IMR-90 (cell line): ENCODE measurements around the gene ZC2HC1C. TPM values are rescaled to one million over a fixed set of nuclear protein-coding genes. Genes with fewer than 3 reads are reported as not detected.

ENCODE experiments used
- ATAC-seq: fragments of 200-7000 bp; cut with Tn5 transposase; 2 replicates; pipeline ENCODE4 v1.9.1; 2020; ENCODE audit warnings: low read depth, mild to moderate bottlenecking, moderate library complexity
- BruUV-seq: library from RNA; stranded (reverse); fragments of 400-500 nt; replicated peaks from 2 replicates; lab custom pipeline; 2021; lab: Mats Ljungman, UMichigan
- CTCF ChIA-PET: fragments of 300-600 bp; formaldehyde crosslinking; extraction: SDS; loops from one replicate; lab custom pipeline; 2021; ENCODE audit warnings: antibody characterized with exemption; lab: Yijun Ruan, JAX
- POLR2A ChIA-PET: fragments of 300-600 bp; sonication (Branson Sonifier 250); formaldehyde crosslinking; loops from one replicate; lab custom pipeline; 2022; ENCODE audit warnings: antibody characterized with exemption; ENCODE audit not compliant: unreplicated experiment; lab: Charles Lee
- DNase-seq: peaks from one replicate; pipeline ENCODE4 v3.0.0; 2013
- H2AFZ ChIP-seq: replicated peaks from 2 replicates; pipeline ENCODE3; 2013; ENCODE audit warnings: low read length, mild to moderate bottlenecking; ENCODE audit not compliant: poor library complexity
- H2AK5ac ChIP-seq: 2 replicates; pipeline ENCODE4 v1.6.1; 2013; ENCODE audit warnings: low read depth, low read length, inconsistent platforms
- H2AK9ac ChIP-seq: replicated peaks from 2 replicates; pipeline ENCODE3; 2013; ENCODE audit warnings: mild to moderate bottlenecking, low read depth, low read length, moderate library complexity; ENCODE audit not compliant: poor library complexity
- H2BK120ac ChIP-seq: 2 replicates; pipeline ENCODE4 v1.6.1; 2013; ENCODE audit warnings: low read depth, low read length, inconsistent platforms
- H2BK15ac ChIP-seq: 3 replicates; pipeline ENCODE4 v1.6.1; 2013; ENCODE audit warnings: low read depth, low read length, inconsistent platforms
- H2BK20ac ChIP-seq: 2 replicates; pipeline ENCODE4 v1.6.1; 2013; ENCODE audit warnings: low read depth, mild to moderate bottlenecking, inconsistent platforms, low read length, moderate library complexity
- H2BK5ac ChIP-seq: 2 replicates; pipeline ENCODE4 v1.6.1; 2013; ENCODE audit warnings: mild to moderate bottlenecking, low read depth, low read length, inconsistent platforms; ENCODE audit not compliant: poor library complexity, severe bottlenecking
- H3K14ac ChIP-seq: replicated peaks from 2 replicates; pipeline ENCODE4 v1.6.1; 2013; ENCODE audit warnings: low read depth, low read length, inconsistent platforms
- H3K18ac ChIP-seq: 2 replicates; pipeline ENCODE4 v1.6.1; 2013; ENCODE audit warnings: low read depth, low read length, control low read depth
- H3K23ac ChIP-seq: 2 replicates; pipeline ENCODE4 v1.6.1; 2013; ENCODE audit warnings: low read depth, low read length, inconsistent platforms
- H3K27ac ChIP-seq: 2 replicates; pipeline ENCODE4 v1.5.1; 2013; ENCODE audit warnings: mild to moderate bottlenecking, control low read depth, low read length; ENCODE audit not compliant: insufficient read depth
- H3K27me3 ChIP-seq: 2 replicates; pipeline ENCODE4 v1.6.1; 2013; ENCODE audit warnings: low read length; ENCODE audit not compliant: control insufficient read depth, insufficient read depth
- H3K36me3 ChIP-seq: 2 replicates; pipeline ENCODE4 v1.6.1; 2013; ENCODE audit warnings: low read length, mixed read lengths; ENCODE audit not compliant: control insufficient read depth, insufficient read depth
- H3K4ac ChIP-seq: 2 replicates; pipeline ENCODE4 v1.6.1; 2013; ENCODE audit warnings: low read depth, low read length, inconsistent platforms
- H3K4me1 ChIP-seq: 2 replicates; pipeline ENCODE4 v1.6.1; 2013; ENCODE audit warnings: low read length, mixed read lengths; ENCODE audit not compliant: control insufficient read depth, insufficient read depth
- H3K4me2 ChIP-seq: 2 replicates; pipeline ENCODE4 v1.6.1; 2013; ENCODE audit warnings: low read depth, mild to moderate bottlenecking, control low read depth, low read length, moderate library complexity
- H3K4me3 ChIP-seq: 2 replicates; pipeline ENCODE4 v1.5.1; 2013; ENCODE audit warnings: low read depth, mild to moderate bottlenecking, control low read depth, low read length, moderate library complexity; ENCODE audit not compliant: insufficient read depth
- H3K56ac ChIP-seq: 2 replicates; pipeline ENCODE4 v1.6.1; 2013; ENCODE audit warnings: low read length, inconsistent platforms; ENCODE audit not compliant: insufficient read depth; ENCODE audit errors: extremely low read depth
- H3K79me1 ChIP-seq, 2 experiments: 2 replicates each; pipeline ENCODE4 v1.6.1; 2013; ENCODE audit warnings: low read length in 2 of 2, inconsistent platforms in 1 of 2, low read depth in 1 of 2
- H3K9ac ChIP-seq: 2 replicates; pipeline ENCODE4 v1.6.1; 2013; ENCODE audit warnings: low read depth, low read length, control low read depth
- H3K9me1 ChIP-seq: 2 replicates; pipeline ENCODE4 v1.6.1; 2013; ENCODE audit warnings: low read length, inconsistent platforms; ENCODE audit not compliant: insufficient read depth
- H3K9me3 ChIP-seq: 2 replicates; pipeline ENCODE4 v1.6.1; 2013; ENCODE audit warnings: low read length; ENCODE audit not compliant: control insufficient read depth, insufficient read depth
- H4K20me1 ChIP-seq: 2 replicates; pipeline ENCODE4 v1.6.1; 2013; ENCODE audit warnings: low read length, inconsistent platforms; ENCODE audit not compliant: insufficient read depth
- H4K5ac ChIP-seq: 2 replicates; pipeline ENCODE4 v1.6.1; 2013; ENCODE audit warnings: mild to moderate bottlenecking, low read depth, low read length, control low read depth
- H4K8ac ChIP-seq, 2 experiments: 2 replicates each; pipeline ENCODE4 v1.6.1; 2013; ENCODE audit warnings: low read depth in 2 of 2, low read length in 2 of 2, control low read depth in 1 of 2, inconsistent platforms in 1 of 2
- H4K91ac ChIP-seq: 2 replicates; pipeline ENCODE4 v1.6.1; 2013; ENCODE audit warnings: low read depth, low read length, inconsistent platforms; ENCODE audit not compliant: insufficient read depth
- CHD1 ChIP-seq: IDR thresholded peaks from 2 replicates; pipeline ENCODE4 v1.6.1; 2012; ENCODE audit warnings: low read depth, low read length, improper control_type of control experiment
- CTCF ChIP-seq: conservative IDR thresholded peaks from 2 replicates; pipeline ENCODE4 v1.5.1; 2012; ENCODE audit warnings: mild to moderate bottlenecking, low read depth, low read length, improper control_type of control experiment
- FOS ChIP-seq: fragments of 150-350 bp; IDR thresholded peaks from 2 replicates; pipeline ENCODE4 v1.6.1; 2016; ENCODE audit warnings: low read depth, low read length
- MAFK ChIP-seq: IDR thresholded peaks from 2 replicates; pipeline ENCODE4 v1.6.1; 2012; ENCODE audit warnings: low read depth, low read length, improper control_type of control experiment
- MAZ ChIP-seq: IDR thresholded peaks from 2 replicates; pipeline ENCODE4 v1.6.1; 2012; ENCODE audit warnings: low read depth, mild to moderate bottlenecking, low read length, improper control_type of control experiment, moderate library complexity, borderline replicate concordance
- MXI1 ChIP-seq: IDR thresholded peaks from 2 replicates; pipeline ENCODE4 v1.6.1; 2012; ENCODE audit warnings: low read depth, mild to moderate bottlenecking, low read length, moderate library complexity, borderline replicate concordance
- POLR2A ChIP-seq: IDR thresholded peaks from 2 replicates; pipeline ENCODE4 v1.6.1; 2012; ENCODE audit warnings: mild to moderate bottlenecking, low read depth, low read length
- RAD21 ChIP-seq: IDR thresholded peaks from 2 replicates; pipeline ENCODE4 v1.6.1; 2012; ENCODE audit warnings: low read length, improper control_type of control experiment
- RCOR1 ChIP-seq: IDR thresholded peaks from 2 replicates; pipeline ENCODE4 v1.6.1; 2012; ENCODE audit warnings: mild to moderate bottlenecking, low read length, improper control_type of control experiment; ENCODE audit not compliant: insufficient replicate concordance
- RFX5 ChIP-seq: IDR thresholded peaks from 2 replicates; pipeline ENCODE4 v1.8.0; 2012; ENCODE audit warnings: low read depth, mild to moderate bottlenecking, low read length, moderate library complexity
- WGBS, 2 experiments: methylation state at CpG; one replicate each; pipeline versions ENCODE4 v1.1.5 to v1.1.7; 2013; ENCODE audit warnings: missing lambda C conversion rate in 2 of 2; ENCODE audit not compliant: insufficient read length in 1 of 2; ENCODE audit errors: extremely low coverage in 2 of 2; 5-methylcytosine and 5-hydroxymethylcytosine counted together
- dilution Hi-C: fragments of 300-500 bp; cut with HindIII; formaldehyde crosslinking; loops from one replicate; pipeline ENCODE4 v1.14.3; 2018; ENCODE audit warnings: low sequenced_read_pairs; ENCODE audit not compliant: unreplicated experiment
- in situ Hi-C: fragments of 300-500 bp; cut with MboI; formaldehyde crosslinking; loops from 3 replicates; pipeline ENCODE4 v1.14.3; 2019; ENCODE audit warnings: low sequenced_read_pairs, inconsistent platforms, mixed read lengths
- intact Hi-C: fragments of 100-400 bp; cut with micrococcal nuclease; formaldehyde crosslinking; loops from 2 replicates; pipeline ENCODE4 v1.10.0; 2022
- polyA plus RNA-seq, 3 experiments: library from polyadenylated mRNA; depleted of rRNA; stranded (reverse); fragments of >200 nt; gene quantifications; 2 replicates each; pipeline ENCODE4 v1.2.3, GENCODE V29; 2012; ENCODE audit warnings: low replicate concordance in 1 of 3
- total RNA-seq: library from RNA; depleted of rRNA; stranded (reverse); fragments of >200 nt; gene quantifications from 2 replicates; pipeline ENCODE4 v1.2.3, GENCODE V29; 2012

The ZC2HC1C gene
- total and polyA plus RNA-seq, 2 of the 4 experiments (the other 2 are of a cell fraction): 0.15 to 0.54 TPM

GRCh38 chr14:75048101-75048500 lies 21.3 kb upstream of the ZC2HC1C start:
- Histone ChIP-seq H3K4me3 (no peak overlapping the region), H3K4ac (no peak overlapping the region), H4K8ac (no peak overlapping the region), H2BK5ac (no peak overlapping the region), H3K14ac (no peak overlapping the region), H2BK15ac (no peak overlapping the region), H3K9me3 (no peaks in the 10 kb centered on the region), H2AK5ac (no peak overlapping the region), H3K27me3 (no peaks in the 10 kb centered on the region), H2AFZ (no peak overlapping the region), H2BK20ac (no peak overlapping the region), H3K27ac (no peak overlapping the region), H3K4me1 (peaks cover 10% of the 10 kb centered on the region), H4K5ac (no peak overlapping the region), H3K36me3 (no peaks in the 10 kb centered on the region), H3K4me2 (no peak overlapping the region), H4K20me1 (no peaks in the 10 kb centered on the region), H2AK9ac (no peak overlapping the region), H2BK120ac (no peak overlapping the region), H3K9me1 (peaks cover 4% of the 10 kb centered on the region), H3K23ac (no peak overlapping the region), H3K9ac (no peak overlapping the region), H3K56ac (no peak overlapping the region), H4K91ac (no peak overlapping the region), H3K18ac (no peak overlapping the region), H3K79me1 (peaks cover 11 to 33% of the 10 kb centered on the region in 2 experiments; a peak in 3 of 4 replicates)
- ATAC-seq (no peak), DNase-seq (no peak)
- 100% methylated on average over 1 of the region's 2 CpGs; no CpG with 5 or more reads in 1 of the 2 experiments for WGBS, 2 experiments
- ChIA-PET CTCF (interaction anchor here (0.6 kb wide), 1 partner anchor 11 kb away, joined by 3 read pairs; no protein-coding TSS in a partner anchor), POLR2A (no interaction called here)
- intact Hi-C loops (no loop called here), dilution Hi-C loops (no loop called here), in situ Hi-C loops (no loop called here)
- no TSS peak for BruUV-seq
- TF ChIP-seq POLR2A: no peak
- TF ChIP-seq MAZ: no peak
- no peak for TF ChIP-seq CTCF
- no peak for TF ChIP-seq RAD21
- TF ChIP-seq CHD1: no peak
- no peak for TF ChIP-seq FOS
- no peak for TF ChIP-seq RFX5
- TF ChIP-seq RCOR1: no peak
- TF ChIP-seq MAFK: no peak
- no peak for TF ChIP-seq MXI1
